Measurements from ENCODE around the gene DOCK9.

Gene DOCK9

GRCh38 chr13:98783856-98784478 is 193.9 kb downstream of the DOCK9 start:
- no peaks in the 10 kb centered on the region for H3F3A ChIP-seq (ENCODE audit: insufficient read depth, low read length)
- no peaks in the 10 kb centered on the region for H3K27me3 ChIP-seq (ENCODE audit: insufficient read depth, low read length)
- H3K4me2 ChIP-seq (ENCODE audit: low read length): no peak overlapping the region
- no peak overlapping the region for H2AFZ ChIP-seq (ENCODE audit: low read length)
- no peaks in the 10 kb centered on the region for H3K4me1 ChIP-seq (ENCODE audit: insufficient read depth, low read length, severe bottlenecking)
- no peak overlapping the region for H3K4me3 ChIP-seq (ENCODE audit: low read depth, low read length, poor library complexity, severe bottlenecking)
- H4K20me1 ChIP-seq (ENCODE audit: insufficient read depth, low read length): no peaks in the 10 kb centered on the region
- no peaks in the 10 kb centered on the region for H3K9me2 ChIP-seq (ENCODE audit: low read depth, low read length)
- TF ChIP-seq, protein P1, sequence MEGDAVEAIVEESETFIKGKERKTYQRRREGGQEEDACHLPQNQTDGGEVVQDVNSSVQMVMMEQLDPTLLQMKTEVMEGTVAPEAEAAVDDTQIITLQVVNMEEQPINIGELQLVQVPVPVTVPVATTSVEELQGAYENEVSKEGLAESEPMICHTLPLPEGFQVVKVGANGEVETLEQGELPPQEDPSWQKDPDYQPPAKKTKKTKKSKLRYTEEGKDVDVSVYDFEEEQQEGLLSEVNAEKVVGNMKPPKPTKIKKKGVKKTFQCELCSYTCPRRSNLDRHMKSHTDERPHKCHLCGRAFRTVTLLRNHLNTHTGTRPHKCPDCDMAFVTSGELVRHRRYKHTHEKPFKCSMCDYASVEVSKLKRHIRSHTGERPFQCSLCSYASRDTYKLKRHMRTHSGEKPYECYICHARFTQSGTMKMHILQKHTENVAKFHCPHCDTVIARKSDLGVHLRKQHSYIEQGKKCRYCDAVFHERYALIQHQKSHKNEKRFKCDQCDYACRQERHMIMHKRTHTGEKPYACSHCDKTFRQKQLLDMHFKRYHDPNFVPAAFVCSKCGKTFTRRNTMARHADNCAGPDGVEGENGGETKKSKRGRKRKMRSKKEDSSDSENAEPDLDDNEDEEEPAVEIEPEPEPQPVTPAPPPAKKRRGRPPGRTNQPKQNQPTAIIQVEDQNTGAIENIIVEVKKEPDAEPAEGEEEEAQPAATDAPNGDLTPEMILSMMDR (IDR thresholded peaks at IDR 0.05; ENCODE audit: low read length): no peak
- TF ChIP-seq EZH2 (IDR thresholded peaks at IDR 0.05; ENCODE audit: borderline replicate concordance, low read length): no peak
- no peaks in the 10 kb centered on the region for H3K79me2 ChIP-seq (ENCODE audit: insufficient read depth, low read length)
- no peaks in the 10 kb centered on the region for H3K36me3 ChIP-seq (ENCODE audit: insufficient read depth, low read length)
- no peak overlapping the region for H3K9ac ChIP-seq (ENCODE audit: low read length)
- no peak overlapping the region for H3K27ac ChIP-seq (ENCODE audit: low read depth, low read length, poor library complexity, severe bottlenecking)
- no peaks in the 10 kb centered on the region for H3K9me3 ChIP-seq (ENCODE audit: low read length)

DNA sequence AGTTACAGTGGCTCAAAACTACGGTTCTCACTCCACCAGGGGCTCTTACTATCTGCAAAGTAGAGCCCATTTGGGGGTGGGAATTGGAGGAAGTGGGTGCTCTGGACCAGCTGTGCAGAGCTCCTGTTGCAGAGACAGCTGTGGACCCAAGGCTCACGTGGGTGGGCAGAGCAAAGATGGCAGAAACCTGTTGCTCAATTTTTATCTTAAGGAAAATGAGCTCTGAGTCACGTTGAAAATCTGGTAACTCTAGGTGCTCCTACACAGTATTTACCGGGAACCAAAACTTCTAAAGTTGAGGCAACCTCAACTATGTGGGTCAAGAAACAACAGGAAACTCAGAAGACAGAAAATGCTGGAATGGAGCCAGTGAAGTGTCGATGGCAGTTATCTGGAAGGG is 195.2 kb downstream of the DOCK9 start:
- Histone ChIP-seq H3F3A (ENCODE audit: insufficient read depth, low read length) (no peaks in the 10 kb centered on the region), H3K4me2 (ENCODE audit: low read length) (no peak overlapping the region), H3K9ac (ENCODE audit: low read length) (no peak overlapping the region), H3K9me3 (ENCODE audit: low read length) (no peaks in the 10 kb centered on the region), H3K36me3 (ENCODE audit: insufficient read depth, low read length) (no peaks in the 10 kb centered on the region), H3K4me1 (ENCODE audit: insufficient read depth, low read length, severe bottlenecking) (no peaks in the 10 kb centered on the region), H3K27ac (ENCODE audit: low read depth, low read length, poor library complexity, severe bottlenecking) (no peak overlapping the region), H3K9me2 (ENCODE audit: low read depth, low read length) (no peaks in the 10 kb centered on the region), H3K79me2 (ENCODE audit: insufficient read depth, low read length) (no peaks in the 10 kb centered on the region), H4K20me1 (ENCODE audit: insufficient read depth, low read length) (no peaks in the 10 kb centered on the region), H2AFZ (ENCODE audit: low read length) (no peak overlapping the region), H3K27me3 (ENCODE audit: insufficient read depth, low read length) (no peaks in the 10 kb centered on the region), H3K4me3 (ENCODE audit: low read depth, low read length, poor library complexity, severe bottlenecking) (no peak overlapping the region)
- TF ChIP-seq, protein P1 (IDR thresholded peaks at IDR 0.05; ENCODE audit: low read length): no peak
- TF ChIP-seq EZH2 (IDR thresholded peaks at IDR 0.05; ENCODE audit: borderline replicate concordance, low read length): no peak

- H3K27me3 ChIP-seq (ENCODE audit: insufficient read depth, low read length): no peaks in the 10 kb centered on the region
- H3K4me3 ChIP-seq (ENCODE audit: low read depth, low read length, poor library complexity, severe bottlenecking): no peak overlapping the region
- no peaks in the 10 kb centered on the region for H3K9me3 ChIP-seq (ENCODE audit: low read length)
- no peaks in the 10 kb centered on the region for H3K36me3 ChIP-seq (ENCODE audit: insufficient read depth, low read length)
- no peak overlapping the region for H3K9ac ChIP-seq (ENCODE audit: low read length)
- no peaks in the 10 kb centered on the region for H3F3A ChIP-seq (ENCODE audit: insufficient read depth, low read length)
- H3K9me2 ChIP-seq (ENCODE audit: low read depth, low read length): no peaks in the 10 kb centered on the region
- H4K20me1 ChIP-seq (ENCODE audit: insufficient read depth, low read length): no peaks in the 10 kb centered on the region
- H2AFZ ChIP-seq (ENCODE audit: low read length): no peak overlapping the region
- no peak overlapping the region for H3K4me2 ChIP-seq (ENCODE audit: low read length)
- TF ChIP-seq, protein P1 (IDR thresholded peaks at IDR 0.05; ENCODE audit: low read length): no peak
- TF ChIP-seq EZH2 (IDR thresholded peaks at IDR 0.05; ENCODE audit: borderline replicate concordance, low read length): no peak
- no peaks in the 10 kb centered on the region for H3K79me2 ChIP-seq (ENCODE audit: insufficient read depth, low read length)
- H3K4me1 ChIP-seq (ENCODE audit: insufficient read depth, low read length, severe bottlenecking): no peaks in the 10 kb centered on the region
- H3K27ac ChIP-seq (ENCODE audit: low read depth, low read length, poor library complexity, severe bottlenecking): no peak overlapping the region
Measured at GRCh38 chr13:98781905-98782304, 196.0 kb downstream of the DOCK9 start.
